GM19025 (cell line): Measurements from ENCODE around the gene FOXD1.
"Not testable (repeated sequence)": the region's sequence is repeated elsewhere in the genome, so short reads cannot be mapped to it uniquely, and the experiment has no call there.

ENCODE experiments used
- ATAC-seq: cut with Tn5 transposase; IDR thresholded peaks from one replicate; pipeline ENCODE4 v1.9.1; 2021; ENCODE audit warnings: mild to moderate bottlenecking, low read depth, moderate library complexity; ENCODE audit not compliant: unreplicated experiment

The FOXD1 gene

GRCh38 chr5:73468638-73469037 is 20.1 kb upstream of the FOXD1 start:
- ATAC-seq = not testable (repeated sequence)

GRCh38 chr5:73464016-73464745 is 15.6 kb upstream of the FOXD1 start:
- no peak for ATAC-seq

GRCh38 chr5:73460133-73460532 is 11.6 kb upstream of the FOXD1 start:
- no peak for ATAC-seq

- ATAC-seq = no peak
These were observed 10.8 kb upstream of the FOXD1 start for GRCh38 chr5:73459366-73459765.

- ATAC-seq = not testable (repeated sequence)
These were observed 7.9 kb upstream of the FOXD1 start for GRCh38 chr5:73456462-73456861.

GRCh38 chr5:73454379-73455036 is 5.9 kb upstream of the FOXD1 start:
- ATAC-seq = peak; percentile 78

- no peak for ATAC-seq
These were observed 3.6 kb upstream of the FOXD1 start for GRCh38 chr5:73452215-73452614.

- ATAC-seq = no peak
These were observed 2.9 kb upstream of the FOXD1 start for GRCh38 chr5:73451224-73452130.

- no peak for ATAC-seq
These were observed 2.2 kb upstream of the FOXD1 start for GRCh38 chr5:73450672-73451223.

GRCh38 chr5:73450137-73450536 is 1.6 kb upstream of the FOXD1 start:
- no peak for ATAC-seq

GRCh38 chr5:73447530-73448462 is 781 bp downstream of the FOXD1 start:
- peak; percentile 34 for ATAC-seq

GRCh38 chr5:73446631-73447529 is 1.7 kb downstream of the FOXD1 start:
- ATAC-seq = peak; percentile 17

GRCh38 chr5:73445665-73446630 is 2.6 kb downstream of the FOXD1 start:
- no peak for ATAC-seq

GRCh38 chr5:73444499-73445438 is 3.8 kb downstream of the FOXD1 start:
- ATAC-seq = no peak

- no peak for ATAC-seq
These were observed 4.6 kb downstream of the FOXD1 start for GRCh38 chr5:73443829-73444498.
